HG02763 (cell line): ENCODE measurements around the gene SHISA8.

Source experiments
- ATAC-seq: cut with Tn5 transposase; IDR thresholded peaks from one replicate; pipeline ENCODE4 v1.9.1; 2021; ENCODE audit warnings: mild to moderate bottlenecking, moderate library complexity; ENCODE audit not compliant: unreplicated experiment

SHISA8 gene

DNA sequence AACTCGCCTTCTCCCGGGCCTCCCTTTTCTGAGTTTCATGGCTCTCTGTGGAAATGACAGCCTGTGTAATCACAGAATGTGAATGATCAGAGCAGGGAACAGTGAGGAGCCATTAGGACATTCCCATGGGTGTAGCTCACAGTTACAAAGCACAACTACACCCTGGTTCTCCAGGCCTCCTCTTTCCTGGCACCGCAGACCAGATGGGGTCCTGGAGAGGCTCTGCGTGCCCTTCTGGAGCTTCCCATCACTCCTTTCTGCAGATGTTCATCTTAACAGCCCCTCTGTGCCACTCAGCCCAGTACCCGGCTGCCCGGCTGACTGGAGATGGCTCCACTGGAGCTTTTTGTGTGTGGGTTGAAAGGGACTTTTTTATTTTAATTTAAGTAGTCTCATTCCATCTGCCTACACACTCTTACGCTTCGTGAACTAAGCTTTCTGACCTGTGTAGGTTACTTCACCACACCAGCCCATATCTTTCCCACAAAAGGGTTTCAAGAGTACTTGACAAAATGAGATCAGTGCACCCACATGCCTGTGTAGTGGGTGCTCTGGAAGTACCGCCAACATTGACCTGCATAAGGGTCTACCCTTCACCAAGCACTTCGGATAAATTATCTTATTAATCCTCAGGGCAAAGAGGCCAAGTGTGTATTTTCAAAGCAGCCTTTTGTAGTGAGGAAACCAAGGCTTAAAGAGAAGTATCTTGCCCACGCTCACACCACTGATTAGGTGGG, 52.2 kb downstream of the SHISA8 start:
- ATAC-seq = peak; percentile 54

- peak; percentile 45 for ATAC-seq
Observed at GRCh38 chr22:41862160-41862529, 52.7 kb downstream of the SHISA8 start.
